SK-N-SH (cell line): ENCODE results near the gene GPR18. TPM values are rescaled to one million over a fixed set of nuclear protein-coding genes. Genes with fewer than 3 reads are reported as not detected.

Source experiments
- CTCF ChIA-PET: fragments of 300-600, 350-600 bp; formaldehyde crosslinking; extraction: SDS; loops from one replicate; lab custom pipeline; 2021; lab: Yijun Ruan, JAX
- POLR2A ChIA-PET: fragments of 350-600 bp; sonication (Branson Sonifier 250); formaldehyde crosslinking; extraction: SDS; loops from one replicate; lab custom pipeline; 2020; ENCODE audit warnings: antibody characterized with exemption, inconsistent platforms; lab: Yijun Ruan, JAX
- DNase-seq: peaks from one replicate; pipeline ENCODE4 v3.0.0; 2012
- H2AFZ ChIP-seq: fragments of 200-600 bp; sonication (generic); 2 replicates; pipeline ENCODE4 v1.8.1; 2016; ENCODE audit warnings: antibody characterized with exemption, mild to moderate bottlenecking, low read depth
- H3F3A ChIP-seq: fragments of 200-600 bp; sonication (generic); replicated peaks from 2 replicates; pipeline ENCODE3; 2016; ENCODE audit warnings: antibody characterized with exemption, mild to moderate bottlenecking; ENCODE audit not compliant: insufficient read depth
- H3K27ac ChIP-seq, 2 experiments: fragments of 200-500 bp in 1 of 2; fragments of 200-600 bp in 1 of 2; sonication (Bioruptor generic) in 1 of 2; sonication (generic), shearing (Covaris generic) in 1 of 2; 2 replicates each; pipeline versions ENCODE4 v1.5.1 to v1.6.1; 2014 to 2016; ENCODE audit warnings: low read depth in 2 of 2, inconsistent platforms in 1 of 2, low read length in 1 of 2, mild to moderate bottlenecking in 1 of 2, mixed read lengths in 1 of 2
- H3K27me3 ChIP-seq: fragments of 200-600 bp; sonication (generic), shearing (Covaris generic); 2 replicates; pipeline ENCODE4 v1.6.1; 2016; ENCODE audit warnings: mixed run types; ENCODE audit not compliant: insufficient read depth
- H3K36me3 ChIP-seq, 2 experiments: fragments of 200-500 bp in 1 of 2; fragments of 200-600 bp in 1 of 2; sonication (Bioruptor generic) in 1 of 2; sonication (generic) in 1 of 2; replicated peaks in 1 of 2; 2 replicates each; pipeline versions ENCODE3 to v1.5.1; 2014 to 2016; ENCODE audit warnings: low read length in 1 of 2, mild to moderate bottlenecking in 1 of 2; ENCODE audit not compliant: insufficient read depth in 2 of 2, control insufficient read depth in 1 of 2
- H3K4me1 ChIP-seq, 2 experiments: fragments of 200-500 bp in 1 of 2; fragments of 200-600 bp in 1 of 2; sonication (Bioruptor generic) in 1 of 2; sonication (generic), shearing (Covaris generic) in 1 of 2; 2 replicates each; pipeline versions ENCODE4 v1.5.1 to v1.6.1; 2014 to 2016; ENCODE audit warnings: low read depth in 1 of 2, low read length in 1 of 2, mixed run types in 1 of 2; ENCODE audit not compliant: insufficient read depth in 2 of 2, control insufficient read depth in 1 of 2
- H3K4me2 ChIP-seq: fragments of 200-600 bp; sonication (generic), shearing (Covaris generic); 2 replicates; pipeline ENCODE4 v1.6.1; 2017; ENCODE audit warnings: mixed run types
- H3K4me3 ChIP-seq, 2 experiments: fragments of 200-500 bp in 1 of 2; fragments of 200-600 bp in 1 of 2; sonication (Bioruptor generic) in 1 of 2; sonication (generic), shearing (Covaris generic) in 1 of 2; 2 replicates each; pipeline versions ENCODE4 v1.5.1 to v1.8.1; 2014 to 2016; ENCODE audit warnings: low read depth in 2 of 2, inconsistent platforms in 1 of 2, low read length in 1 of 2, mild to moderate bottlenecking in 1 of 2, mixed read lengths in 1 of 2, moderate library complexity in 1 of 2
- H3K79me2 ChIP-seq: fragments of 200-600 bp; sonication (generic); 2 replicates; pipeline ENCODE4 v1.8.1; 2017; ENCODE audit warnings: mild to moderate bottlenecking; ENCODE audit not compliant: insufficient read depth
- H3K9ac ChIP-seq: fragments of 200-600 bp; sonication (generic); 2 replicates; pipeline ENCODE4 v1.6.1; 2017; ENCODE audit warnings: mixed run types
- H3K9me2 ChIP-seq: fragments of 200-600 bp; sonication (generic); 2 replicates; pipeline ENCODE4 v1.6.1; 2017; ENCODE audit warnings: mixed run types
- H3K9me3 ChIP-seq: fragments of 200-600 bp; sonication (generic); 2 replicates; pipeline ENCODE4 v1.6.1; 2017; ENCODE audit warnings: mixed run types, mild to moderate bottlenecking, moderate library complexity
- H4K20me1 ChIP-seq: fragments of 200-600 bp; sonication (generic); 2 replicates; pipeline ENCODE4 v1.6.1; 2017; ENCODE audit warnings: mild to moderate bottlenecking, mixed run types; ENCODE audit not compliant: insufficient read depth
- CTCF ChIP-seq: fragments of 200-600 bp; sonication (generic); IDR thresholded peaks from 2 replicates; pipeline ENCODE4 v1.6.1; 2017; ENCODE audit warnings: antibody characterized with exemption, mild to moderate bottlenecking, moderate library complexity
- EZH2phosphoT487 ChIP-seq: fragments of 200-600 bp; sonication (generic); IDR thresholded peaks from 2 replicates; pipeline ENCODE4 v1.6.1; 2017; ENCODE audit warnings: low read depth, mixed run types, mild to moderate bottlenecking, antibody characterized with exemption, moderate library complexity, borderline replicate concordance
- FOSL2 ChIP-seq: IDR thresholded peaks from 2 replicates; pipeline ENCODE4 v1.4.0; 2012; ENCODE audit warnings: low read depth, mild to moderate bottlenecking, moderate library complexity, borderline replicate concordance
- FOXM1 ChIP-seq: IDR thresholded peaks from 2 replicates; pipeline ENCODE4 v1.4.0; 2012; ENCODE audit warnings: low read depth, mild to moderate bottlenecking
- GATA2 ChIP-seq: sonication (generic); formaldehyde crosslinking; IDR thresholded peaks from 2 replicates; pipeline ENCODE4 v1.5.0; 2020; ENCODE audit warnings: mild to moderate bottlenecking, missing genetic modification reagents
- IRF3 ChIP-seq: fragments of 150-350 bp; IDR thresholded peaks from 2 replicates; pipeline ENCODE4 v1.6.1; 2016; ENCODE audit warnings: mild to moderate bottlenecking, low read depth, low read length
- MAX ChIP-seq: IDR thresholded peaks from 2 replicates; pipeline ENCODE4 v1.4.0; 2012; ENCODE audit warnings: low read depth
- POLR2AphosphoS5 ChIP-seq: IDR thresholded peaks from 2 replicates; pipeline ENCODE4 v1.6.1; 2012; ENCODE audit warnings: low read depth, low read length
- RCOR1 ChIP-seq: fragments of 150-350 bp; IDR thresholded peaks from 2 replicates; pipeline ENCODE4 v1.6.1; 2017; ENCODE audit warnings: antibody characterized with exemption, low read length
- REST ChIP-seq: IDR thresholded peaks from 2 replicates; pipeline ENCODE4 v1.6.1; 2012; ENCODE audit warnings: mild to moderate bottlenecking, low read depth, low read length, moderate library complexity
- RFX5 ChIP-seq: IDR thresholded peaks from 2 replicates; pipeline ENCODE4 v1.6.1; 2012; ENCODE audit warnings: mild to moderate bottlenecking, improper control_type of control experiment, low read length
- SIN3A ChIP-seq: IDR thresholded peaks from 2 replicates; pipeline ENCODE4 v1.6.1; 2012; ENCODE audit warnings: low read depth, mild to moderate bottlenecking, low read length, moderate library complexity, borderline replicate concordance
- TCF12 ChIP-seq: IDR thresholded peaks from 2 replicates; pipeline ENCODE4 v1.4.0; 2012
- TEAD4 ChIP-seq: IDR thresholded peaks from 2 replicates; pipeline ENCODE4 v1.4.0; 2012; ENCODE audit warnings: mild to moderate bottlenecking, borderline replicate concordance; ENCODE audit not compliant: insufficient read depth
- YY1 ChIP-seq: IDR thresholded peaks from 2 replicates; pipeline ENCODE4 v1.4.0; 2012; ENCODE audit warnings: low read depth, mild to moderate bottlenecking
- WGBS: methylation state at CpG from one replicate; pipeline ENCODE4 v1.1.6; 2017; ENCODE audit warnings: low lambda C conversion rate; 5-methylcytosine and 5-hydroxymethylcytosine counted together
- polyA plus RNA-seq, 3 experiments: library from polyadenylated mRNA; depleted of rRNA; stranded (reverse); fragments of >200 nt; gene quantifications; 2 replicates each; pipeline ENCODE4 v1.2.3, GENCODE V29; 2012

Gene GPR18
- polyA plus RNA-seq, 1 of the 3 experiments (the other 2 are of a cell fraction), result not detected

- Histone ChIP-seq H3K27ac (no peak overlapping the region), H3K36me3 (peaks cover 0 to 4% of the 10 kb centered on the region in 2 experiments), H3F3A (no peaks in the 10 kb centered on the region), H3K4me2 (no peak overlapping the region)
- no peak for DNase-seq
- 95% methylated on average over 7 of the region's 7 CpGs for WGBS
- TF ChIP-seq POLR2AphosphoS5 (no peak), TCF12 (no peak), FOXM1 (no peak), SIN3A (no peak), FOSL2 (no peak), YY1 (no peak), CTCF (no peak), RFX5 (no peak), TEAD4 (no peak), RCOR1 (no peak), EZH2phosphoT487 (no peak), MAX (no peak), GATA2 (no peak), IRF3 (no peak), REST (no peak)
- TF ChIP-seq, all 33 proteins: peak for 0
- peaks cover 21% of the 10 kb centered on the region; the same call in 1 of the 2 replicates for H4K20me1 ChIP-seq
- POLR2A ChIA-PET, result no interaction called here
- CTCF ChIA-PET, result interaction anchor here (3.9 kb wide), 1 partner anchor 229 kb away, joined by 21 read pairs; no protein-coding TSS in a partner anchor
- H3K79me2 ChIP-seq, result peaks cover 91% of the 10 kb centered on the region
- H3K9ac ChIP-seq, result no peak overlapping the region
- H3K4me3 ChIP-seq, result no peak overlapping the region
- H3K9me3 ChIP-seq, result no peaks in the 10 kb centered on the region
- H3K27me3 ChIP-seq, result no peaks in the 10 kb centered on the region
- H3K4me1 ChIP-seq, result peaks cover 0 to 2% of the 10 kb centered on the region in 2 experiments; a peak in 2 of 4 replicates
- H2AFZ ChIP-seq, result no peak overlapping the region
- H3K9me2 ChIP-seq, result no peaks in the 10 kb centered on the region
These were observed 50.7 kb downstream of the GPR18 start for GRCh38 chr13:99207511-99207910.
